HFF-Myc (cell line): ENCODE data around the gene DEPDC5.
"Not testable (repeated sequence)": the region's sequence is repeated elsewhere in the genome, so short reads cannot be mapped to it uniquely, and the experiment has no call there.

Experiments used
- DNase-seq: peaks from one replicate; pipeline ENCODE4 v3.0.0-alpha.2; 2011; ENCODE audit warnings: low read depth; ENCODE audit errors: extremely low read depth
- H3K4me3 ChIP-seq: replicated peaks from 2 replicates; pipeline ENCODE4 v1.5.1; 2011; ENCODE audit warnings: low read depth, mild to moderate bottlenecking, control low read depth, low read length
- TF ChIP-seq, protein P1 (sequence below): IDR thresholded peaks from 2 replicates; pipeline ENCODE4 v1.5.1; 2012; ENCODE audit warnings: mild to moderate bottlenecking, low read depth, low read length, control low read depth; ENCODE audit errors: missing control alignments

Gene DEPDC5

DNA sequence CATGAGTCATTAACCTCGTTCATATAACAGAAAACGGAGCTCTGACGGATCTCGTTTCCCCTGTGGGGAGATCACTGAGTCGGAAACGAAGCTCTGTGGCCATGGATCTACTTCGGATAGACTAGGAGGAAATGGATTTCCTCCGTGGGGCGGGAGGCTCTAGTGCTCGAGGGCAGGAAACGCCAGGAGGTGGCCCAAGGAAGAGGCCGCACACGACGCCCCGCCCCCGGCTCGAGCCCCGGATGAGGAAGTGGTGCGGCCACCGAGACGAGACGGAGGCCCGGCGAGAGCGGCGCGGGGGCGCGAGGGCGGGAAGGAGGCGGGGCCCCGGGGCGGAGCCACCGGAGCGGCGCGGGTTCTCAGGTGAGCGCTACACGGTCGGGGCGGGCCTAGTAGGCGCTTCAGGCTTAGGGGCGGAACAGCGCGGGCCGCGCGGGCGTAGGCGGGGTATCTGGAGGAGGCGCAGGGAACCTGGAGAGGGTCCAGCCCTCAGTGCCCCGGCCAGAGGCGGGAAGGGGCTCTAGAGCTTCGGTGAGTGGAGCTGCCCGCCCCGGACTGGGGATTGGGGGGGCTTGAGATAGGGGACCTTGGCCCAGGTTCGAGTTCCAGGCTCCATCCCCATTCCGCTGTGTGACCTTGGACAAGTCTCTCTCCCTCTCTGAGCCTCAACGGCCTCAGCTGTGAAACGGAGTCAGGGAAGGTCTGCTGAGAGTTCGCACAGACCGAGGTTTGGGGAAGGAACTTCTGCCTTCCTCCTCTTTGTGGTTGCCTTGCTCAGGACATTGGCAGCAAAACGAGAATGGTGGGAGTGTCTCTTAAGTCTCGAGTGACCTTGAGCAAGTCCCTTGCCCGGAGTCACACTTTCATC is at the start of gene DEPDC5:
DEPDC5 (plus strand) TSS at position 386 of the 868 bp plus-strand sequence. CDS start 903 bp downstream, outside the sequence.
- peak; percentile 66 for DNase-seq
- TF ChIP-seq, protein P1, sequence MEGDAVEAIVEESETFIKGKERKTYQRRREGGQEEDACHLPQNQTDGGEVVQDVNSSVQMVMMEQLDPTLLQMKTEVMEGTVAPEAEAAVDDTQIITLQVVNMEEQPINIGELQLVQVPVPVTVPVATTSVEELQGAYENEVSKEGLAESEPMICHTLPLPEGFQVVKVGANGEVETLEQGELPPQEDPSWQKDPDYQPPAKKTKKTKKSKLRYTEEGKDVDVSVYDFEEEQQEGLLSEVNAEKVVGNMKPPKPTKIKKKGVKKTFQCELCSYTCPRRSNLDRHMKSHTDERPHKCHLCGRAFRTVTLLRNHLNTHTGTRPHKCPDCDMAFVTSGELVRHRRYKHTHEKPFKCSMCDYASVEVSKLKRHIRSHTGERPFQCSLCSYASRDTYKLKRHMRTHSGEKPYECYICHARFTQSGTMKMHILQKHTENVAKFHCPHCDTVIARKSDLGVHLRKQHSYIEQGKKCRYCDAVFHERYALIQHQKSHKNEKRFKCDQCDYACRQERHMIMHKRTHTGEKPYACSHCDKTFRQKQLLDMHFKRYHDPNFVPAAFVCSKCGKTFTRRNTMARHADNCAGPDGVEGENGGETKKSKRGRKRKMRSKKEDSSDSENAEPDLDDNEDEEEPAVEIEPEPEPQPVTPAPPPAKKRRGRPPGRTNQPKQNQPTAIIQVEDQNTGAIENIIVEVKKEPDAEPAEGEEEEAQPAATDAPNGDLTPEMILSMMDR = no peak
- H3K4me3 ChIP-seq = peak within 1 kb of the TSS; percentile 80

DNA sequence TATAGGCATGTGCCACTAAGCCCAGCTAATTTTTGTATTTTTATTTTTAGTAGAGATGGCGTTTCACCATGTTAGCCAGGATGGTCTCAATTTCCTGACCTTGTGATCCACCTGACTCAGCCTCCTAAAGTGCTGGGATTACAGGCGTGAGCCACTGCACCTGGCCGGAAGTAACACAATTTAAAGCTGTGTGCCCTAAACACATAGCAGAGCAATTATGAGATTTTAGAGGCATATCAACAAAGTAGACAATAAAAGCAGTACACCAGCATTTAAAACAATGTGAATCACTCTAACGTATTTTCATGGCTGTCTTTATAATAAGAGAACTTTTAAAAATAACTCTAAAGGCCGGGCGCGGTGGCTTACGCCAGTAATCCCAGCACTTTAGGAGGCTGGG is 46.3 kb upstream of the DEPDC5 start:
- no peak overlapping the region for H3K4me3 ChIP-seq
- no peak for DNase-seq
- TF ChIP-seq, protein P1 = no peak

DNA sequence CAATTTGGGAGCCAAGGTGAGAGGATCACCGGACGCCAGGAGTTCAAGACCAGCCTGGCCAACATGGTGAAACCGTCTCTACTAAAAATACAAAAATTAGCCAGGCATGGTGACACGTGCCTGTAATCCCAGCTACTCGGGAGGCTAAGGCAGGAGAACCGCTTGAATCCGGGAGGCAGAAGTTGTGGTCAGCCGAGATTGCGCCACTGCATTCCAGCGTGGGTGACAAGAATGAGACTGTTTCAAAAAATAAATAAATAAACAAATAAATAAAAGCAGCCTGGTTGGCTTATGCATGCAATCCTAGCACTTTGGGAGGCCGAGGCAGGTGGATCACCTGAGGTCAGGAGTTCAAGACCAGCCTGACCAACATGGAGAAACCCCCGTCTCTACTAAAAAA is 42.6 kb upstream of the DEPDC5 start:
- DNase-seq, H3K4me3 ChIP-seq: not testable (repeated sequence)

DNA sequence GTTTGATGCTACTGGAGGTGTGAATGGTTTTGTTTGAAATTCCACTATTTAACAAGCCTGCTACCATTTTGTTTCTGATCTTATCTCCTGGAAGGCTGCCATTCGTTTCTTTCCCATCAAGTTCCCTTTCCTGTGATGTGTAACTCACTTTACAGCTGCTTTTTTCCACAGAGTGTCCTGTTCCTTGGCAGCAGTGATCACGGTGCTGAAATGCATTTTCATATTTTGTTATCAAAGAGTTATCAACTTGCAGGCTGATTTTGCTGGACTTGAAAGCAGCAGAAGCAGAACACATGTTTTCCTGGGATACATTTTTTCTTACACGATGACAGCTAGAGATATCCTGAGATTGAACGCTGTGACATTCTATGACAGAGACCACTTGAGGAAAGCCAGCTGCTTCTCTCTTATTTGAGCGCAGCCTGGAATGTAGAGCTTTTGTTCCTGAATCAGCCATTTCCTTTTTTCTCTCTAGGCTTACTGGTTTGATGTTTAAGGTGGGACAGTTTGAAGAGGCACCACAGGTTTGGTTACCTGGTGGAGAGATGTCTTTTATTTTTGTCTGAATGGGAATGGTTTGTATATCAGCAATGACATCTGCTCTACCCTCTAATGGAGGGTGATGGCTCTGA is 38.6 kb upstream of the DEPDC5 start:
- H3K4me3 ChIP-seq = no peak overlapping the region
- no peak for DNase-seq
- TF ChIP-seq, protein P1 = no peak

DNA sequence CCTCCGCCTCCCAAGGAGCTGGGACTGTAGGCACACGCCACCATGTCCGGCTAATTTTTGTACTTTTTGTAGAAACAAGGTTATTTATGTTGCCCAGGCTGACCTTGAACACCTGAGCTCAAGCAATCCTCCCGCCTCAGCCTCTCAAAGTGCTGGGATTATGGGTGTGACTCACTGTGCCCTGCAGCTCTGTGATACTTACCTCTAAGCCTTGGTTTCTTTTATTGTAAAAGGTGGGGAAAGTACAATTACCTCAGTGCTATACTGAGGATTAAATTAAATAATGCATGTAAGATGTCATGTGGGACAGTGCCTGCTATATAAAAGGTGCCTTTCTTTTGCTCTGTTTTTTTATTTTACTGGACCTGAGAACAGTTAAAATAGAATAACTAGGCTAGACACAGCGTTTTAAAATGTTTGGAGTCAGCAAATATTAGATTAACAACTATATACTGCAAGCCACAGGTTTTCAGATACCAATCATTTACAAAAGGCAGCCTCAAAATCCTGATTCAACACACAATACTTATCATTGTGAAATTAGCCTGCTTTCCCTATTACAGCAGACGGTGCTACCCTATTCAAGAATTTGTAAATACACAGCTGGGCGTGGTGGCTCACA is 33.9 kb upstream of the DEPDC5 start:
- TF ChIP-seq, protein P1 = no peak
- no peak for DNase-seq
- no peak overlapping the region for H3K4me3 ChIP-seq

DNA sequence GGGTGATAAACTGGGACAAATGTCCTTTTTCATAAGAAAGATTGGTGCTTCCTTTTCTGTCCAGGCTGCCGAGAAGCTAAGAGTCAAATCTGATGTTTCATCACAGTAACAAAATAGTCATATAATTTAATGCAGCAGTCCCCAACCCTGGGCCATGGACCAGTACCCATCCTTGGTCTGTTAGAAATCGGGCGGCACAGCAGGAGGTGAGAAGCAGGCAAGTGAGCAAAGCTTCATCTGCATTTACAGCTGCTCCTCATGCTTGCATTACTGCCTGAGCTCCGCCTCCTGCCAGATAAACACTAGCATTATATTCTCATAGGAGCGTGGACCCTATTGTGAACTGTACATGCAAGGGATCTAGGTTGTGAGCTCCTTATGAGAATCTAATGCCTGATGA is 30.1 kb upstream of the DEPDC5 start:
- DNase-seq = no peak
- TF ChIP-seq, protein P1 = no peak
- no peak overlapping the region for H3K4me3 ChIP-seq

DNA sequence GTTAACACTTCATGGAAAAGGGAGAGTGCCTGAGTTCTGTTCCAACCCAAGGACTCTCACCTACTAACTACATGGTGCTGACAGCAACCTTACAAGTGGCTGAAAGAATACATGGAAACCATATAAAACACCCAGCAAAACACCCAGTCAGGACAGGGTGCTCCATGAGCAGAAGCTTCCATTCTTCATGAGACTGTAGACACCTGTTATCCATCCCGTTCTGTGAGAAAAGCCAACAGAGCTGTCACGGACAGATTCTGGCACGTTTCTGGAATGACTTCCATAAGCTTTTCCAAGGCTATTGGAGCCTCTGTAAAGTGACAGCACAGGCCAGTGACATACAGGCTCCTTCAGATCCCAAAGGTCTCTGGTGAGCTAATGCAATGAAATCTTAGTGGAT is 27.1 kb upstream of the DEPDC5 start:
- TF ChIP-seq, protein P1 = no peak
- H3K4me3 ChIP-seq = no peak overlapping the region
- DNase-seq = no peak
